Sigmoid colon (tissue), 4 donors: ENCODE results near the gene FAM43A.

Experiments
- POLR2A ChIP-seq, 2 donors: fragments of 450-650 bp; IDR thresholded peaks; one replicate each; pipeline ENCODE4 v1.6.1; 2016; ENCODE audit warnings: antibody characterized with exemption in 2 of 2, mild to moderate bottlenecking in 2 of 2, moderate library complexity in 2 of 2
- POLR2AphosphoS5 ChIP-seq, 4 donors: sonication (generic); formaldehyde crosslinking; IDR thresholded peaks; one replicate each; pipeline ENCODE4 v1.6.1; 2017; ENCODE audit warnings: antibody characterized with exemption in 4 of 4
- TF ChIP-seq, protein P1 (sequence below), 4 experiments: fragments of 450-650 bp in 3 of 4; fragments of 200-600 bp in 1 of 4; IDR thresholded peaks; one replicate each; pipeline ENCODE4 v1.5.1; 2016 to 2019; ENCODE audit warnings: antibody characterized with exemption in 4 of 4, mild to moderate bottlenecking in 3 of 4, moderate library complexity in 2 of 4

DNA sequence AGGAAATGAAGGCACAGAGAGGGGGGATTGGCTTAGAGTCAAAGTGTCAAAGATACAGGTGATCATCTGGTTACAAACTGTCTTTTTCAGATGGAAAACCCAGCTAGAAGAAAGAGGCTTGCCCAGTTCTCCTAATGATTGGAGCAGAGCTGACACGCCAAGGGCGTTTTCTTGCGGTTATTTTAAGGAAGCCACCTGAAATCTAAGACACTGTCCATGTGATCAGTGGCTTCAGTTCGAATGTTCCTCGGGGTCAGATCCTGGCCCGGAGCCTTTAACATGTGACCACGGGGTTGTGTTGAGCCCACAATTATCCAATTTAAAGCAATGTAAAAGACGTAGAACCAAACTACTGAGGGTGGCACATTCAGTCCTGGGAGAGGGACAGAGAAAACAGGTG, 19.5 kb downstream of the FAM43A start:
- TF ChIP-seq, protein P1, sequence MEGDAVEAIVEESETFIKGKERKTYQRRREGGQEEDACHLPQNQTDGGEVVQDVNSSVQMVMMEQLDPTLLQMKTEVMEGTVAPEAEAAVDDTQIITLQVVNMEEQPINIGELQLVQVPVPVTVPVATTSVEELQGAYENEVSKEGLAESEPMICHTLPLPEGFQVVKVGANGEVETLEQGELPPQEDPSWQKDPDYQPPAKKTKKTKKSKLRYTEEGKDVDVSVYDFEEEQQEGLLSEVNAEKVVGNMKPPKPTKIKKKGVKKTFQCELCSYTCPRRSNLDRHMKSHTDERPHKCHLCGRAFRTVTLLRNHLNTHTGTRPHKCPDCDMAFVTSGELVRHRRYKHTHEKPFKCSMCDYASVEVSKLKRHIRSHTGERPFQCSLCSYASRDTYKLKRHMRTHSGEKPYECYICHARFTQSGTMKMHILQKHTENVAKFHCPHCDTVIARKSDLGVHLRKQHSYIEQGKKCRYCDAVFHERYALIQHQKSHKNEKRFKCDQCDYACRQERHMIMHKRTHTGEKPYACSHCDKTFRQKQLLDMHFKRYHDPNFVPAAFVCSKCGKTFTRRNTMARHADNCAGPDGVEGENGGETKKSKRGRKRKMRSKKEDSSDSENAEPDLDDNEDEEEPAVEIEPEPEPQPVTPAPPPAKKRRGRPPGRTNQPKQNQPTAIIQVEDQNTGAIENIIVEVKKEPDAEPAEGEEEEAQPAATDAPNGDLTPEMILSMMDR (IDR thresholded peaks at IDR 0.05): no peak
- TF ChIP-seq POLR2A (IDR thresholded peaks at IDR 0.05) (no peak), POLR2AphosphoS5 (IDR thresholded peaks at IDR 0.05) (no peak)
